ENCODE data around the gene SFSWAP.
"Not testable (repeated sequence)": the region's sequence is repeated elsewhere in the genome, so short reads cannot be mapped to it uniquely, and the experiment has no call there.

Gene SFSWAP

GRCh38 chr12:131765961-131766360 lies 55.1 kb downstream of the SFSWAP start:
- no peaks in the 10 kb centered on the region for H3K9me3 Mint-ChIP-seq
- H3K27me3 Mint-ChIP-seq (ENCODE audit: low read depth) = no peaks in the 10 kb centered on the region
- H3K36me3 Mint-ChIP-seq (ENCODE audit: low read depth) = peaks cover 39% of the 10 kb centered on the region
- no peak overlapping the region for H3K4me3 Mint-ChIP-seq
- no peak overlapping the region for H3K27ac Mint-ChIP-seq
- H3K4me1 Mint-ChIP-seq (ENCODE audit: low read depth) = no peaks in the 10 kb centered on the region

GRCh38 chr12:131766382-131767107 lies 55.7 kb downstream of the SFSWAP start:
- Mint-ChIP-seq H3K9me3 (no peaks in the 10 kb centered on the region), H3K36me3 (ENCODE audit: low read depth) (peaks cover 40% of the 10 kb centered on the region), H3K4me3 (no peak overlapping the region), H3K27ac (no peak overlapping the region), H3K4me1 (ENCODE audit: low read depth) (no peaks in the 10 kb centered on the region), H3K27me3 (ENCODE audit: low read depth) (no peaks in the 10 kb centered on the region)

GRCh38 chr12:131770120-131770519 lies 59.2 kb downstream of the SFSWAP start:
- Mint-ChIP-seq H3K27me3 (ENCODE audit: low read depth) (no peaks in the 10 kb centered on the region), H3K36me3 (ENCODE audit: low read depth) (peaks cover 42% of the 10 kb centered on the region), H3K4me1 (ENCODE audit: low read depth) (peaks cover 24% of the 10 kb centered on the region), H3K4me3 (no peak overlapping the region), H3K9me3 (no peaks in the 10 kb centered on the region), H3K27ac (no peak overlapping the region)

- peaks cover 29% of the 10 kb centered on the region for H3K36me3 Mint-ChIP-seq (ENCODE audit: low read depth)
- H3K4me3 Mint-ChIP-seq = no peak overlapping the region
- H3K9me3 Mint-ChIP-seq = no peaks in the 10 kb centered on the region
- peaks cover 28% of the 10 kb centered on the region for H3K4me1 Mint-ChIP-seq (ENCODE audit: low read depth)
- no peaks in the 10 kb centered on the region for H3K27me3 Mint-ChIP-seq (ENCODE audit: low read depth)
- H3K27ac Mint-ChIP-seq = no peak overlapping the region
These were observed 61.1 kb downstream of the SFSWAP start for GRCh38 chr12:131771965-131772364.

GRCh38 chr12:131773582-131774221 lies 62.8 kb downstream of the SFSWAP start:
- no peaks in the 10 kb centered on the region for H3K9me3 Mint-ChIP-seq
- peak overlapping the region; percentile 33 for H3K4me3 Mint-ChIP-seq

GRCh38 chr12:131774576-131775391 lies 63.9 kb downstream of the SFSWAP start:
- no peak overlapping the region for H3K4me3 Mint-ChIP-seq
- no peaks in the 10 kb centered on the region for H3K9me3 Mint-ChIP-seq
- no peaks in the 10 kb centered on the region for H3K27me3 Mint-ChIP-seq (ENCODE audit: low read depth)
- H3K36me3 Mint-ChIP-seq (ENCODE audit: low read depth) = peaks cover 27% of the 10 kb centered on the region
- peak overlapping the region; percentile 45 for H3K27ac Mint-ChIP-seq
- peaks cover 30% of the 10 kb centered on the region for H3K4me1 Mint-ChIP-seq (ENCODE audit: low read depth)

More at GRCh38 chr12:131773582-131774221, 62.8 kb downstream of the SFSWAP start:
- Mint-ChIP-seq H3K36me3 (ENCODE audit: low read depth) (peaks cover 29% of the 10 kb centered on the region), H3K27me3 (ENCODE audit: low read depth) (no peaks in the 10 kb centered on the region), H3K27ac (peak overlapping the region; percentile 67), H3K4me1 (ENCODE audit: low read depth) (peaks cover 28% of the 10 kb centered on the region)

GRCh38 chr12:131775392-131776236 lies 64.7 kb downstream of the SFSWAP start:
- H3K36me3 Mint-ChIP-seq (ENCODE audit: low read depth) = peaks cover 28% of the 10 kb centered on the region
- H3K27me3 Mint-ChIP-seq (ENCODE audit: low read depth) = no peaks in the 10 kb centered on the region
- no peaks in the 10 kb centered on the region for H3K9me3 Mint-ChIP-seq
- peaks cover 30% of the 10 kb centered on the region for H3K4me1 Mint-ChIP-seq (ENCODE audit: low read depth)
- H3K4me3 Mint-ChIP-seq = no peak overlapping the region
- H3K27ac Mint-ChIP-seq = no peak overlapping the region

GRCh38 chr12:131776237-131776889 lies 65.5 kb downstream of the SFSWAP start:
- Mint-ChIP-seq H3K4me3 (no peak overlapping the region), H3K27ac (no peak overlapping the region)

GRCh38 chr12:131777269-131777668 lies 66.4 kb downstream of the SFSWAP start:
- H3K27ac Mint-ChIP-seq; H3K27me3 Mint-ChIP-seq (ENCODE audit: low read depth); H3K4me3 Mint-ChIP-seq; H3K9me3 Mint-ChIP-seq: not testable (repeated sequence)
- H3K36me3 Mint-ChIP-seq (ENCODE audit: low read depth) = peaks cover 24% of the 10 kb centered on the region
- H3K4me1 Mint-ChIP-seq (ENCODE audit: low read depth) = peaks cover 30% of the 10 kb centered on the region

More at GRCh38 chr12:131776237-131776889, 65.5 kb downstream of the SFSWAP start:
- Mint-ChIP-seq H3K27me3 (ENCODE audit: low read depth) (no peaks in the 10 kb centered on the region), H3K9me3 (no peaks in the 10 kb centered on the region), H3K4me1 (ENCODE audit: low read depth) (peaks cover 30% of the 10 kb centered on the region), H3K36me3 (ENCODE audit: low read depth) (peaks cover 22% of the 10 kb centered on the region)

GRCh38 chr12:131779027-131779426 lies 68.1 kb downstream of the SFSWAP start:
- H3K4me1 Mint-ChIP-seq (ENCODE audit: low read depth) = peaks cover 15% of the 10 kb centered on the region
- no peak overlapping the region for H3K27ac Mint-ChIP-seq
- no peaks in the 10 kb centered on the region for H3K27me3 Mint-ChIP-seq (ENCODE audit: low read depth)
- no peak overlapping the region for H3K4me3 Mint-ChIP-seq
- no peaks in the 10 kb centered on the region for H3K9me3 Mint-ChIP-seq
- peaks cover 22% of the 10 kb centered on the region for H3K36me3 Mint-ChIP-seq (ENCODE audit: low read depth)

GRCh38 chr12:131782061-131782460 lies 71.2 kb downstream of the SFSWAP start:
- no peak overlapping the region for H3K27ac Mint-ChIP-seq
- peaks cover 27% of the 10 kb centered on the region for H3K36me3 Mint-ChIP-seq (ENCODE audit: low read depth)
- H3K27me3 Mint-ChIP-seq (ENCODE audit: low read depth) = no peaks in the 10 kb centered on the region
- no peak overlapping the region for H3K4me3 Mint-ChIP-seq
- H3K4me1 Mint-ChIP-seq (ENCODE audit: low read depth) = peaks cover 1% of the 10 kb centered on the region
- no peaks in the 10 kb centered on the region for H3K9me3 Mint-ChIP-seq

GRCh38 chr12:131783915-131784541 lies 73.1 kb downstream of the SFSWAP start:
- Mint-ChIP-seq H3K27ac (no peak overlapping the region), H3K4me3 (no peak overlapping the region), H3K9me3 (no peaks in the 10 kb centered on the region), H3K4me1 (ENCODE audit: low read depth) (peaks cover under 1% of the 10 kb centered on the region), H3K27me3 (ENCODE audit: low read depth) (no peaks in the 10 kb centered on the region), H3K36me3 (ENCODE audit: low read depth) (peaks cover 19% of the 10 kb centered on the region)

Data from T-helper 1 cell treated with Interleukin-12 subunit alpha and Interleukin-12 subunit beta and Interleukin-4 antibody, amounts not matched to agents 30 μg/mL and 1 μg/mL, for 36 hours (primary cell).